Activated CD8-positive, alpha-beta memory T cell treated with anti-CD3 and anti-CD28 coated beads, Interleukin-2, amount 50 U/mL, for 1 hour (primary cell): Measurements from ENCODE around the gene LRRK2.
"Not testable (repeated sequence)": the region's sequence is repeated elsewhere in the genome, so short reads cannot be mapped to it uniquely, and the experiment has no call there.

ENCODE experiments used
- DNase-seq: peaks from one replicate; pipeline ENCODE4 v3.0.0-alpha.2; 2020; ENCODE audit errors: extremely low read depth

The LRRK2 gene

GRCh38 chr12:40248585-40249297 is 23.9 kb downstream of the LRRK2 start:
- no peak for DNase-seq

DNA sequence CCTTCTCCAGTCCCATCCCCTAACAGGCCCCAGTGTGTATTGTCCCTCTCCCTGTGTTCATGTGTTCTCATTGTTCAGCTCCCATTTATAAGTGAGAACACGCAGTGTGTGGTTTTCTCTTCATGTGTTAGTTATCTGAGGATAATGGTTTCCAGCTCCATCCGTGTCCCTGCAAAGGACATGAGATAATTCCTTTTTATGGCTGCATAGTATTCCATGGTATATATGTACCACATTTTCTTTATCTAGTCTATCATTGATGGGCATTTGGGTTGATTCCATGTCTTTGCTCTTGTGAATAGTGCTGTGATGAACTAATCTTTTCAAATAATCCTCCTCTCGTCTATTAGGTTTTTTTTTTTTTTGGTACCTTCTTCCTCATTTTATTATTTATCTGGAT is 25.9 kb downstream of the LRRK2 start:
- not testable (repeated sequence) for DNase-seq

GRCh38 chr12:40253936-40254335 is 29.1 kb downstream of the LRRK2 start:
- DNase-seq: no peak

GRCh38 chr12:40254455-40255085 is 29.8 kb downstream of the LRRK2 start:
- DNase-seq: no peak

GRCh38 chr12:40258371-40258770 is 33.6 kb downstream of the LRRK2 start:
- no peak for DNase-seq

DNA sequence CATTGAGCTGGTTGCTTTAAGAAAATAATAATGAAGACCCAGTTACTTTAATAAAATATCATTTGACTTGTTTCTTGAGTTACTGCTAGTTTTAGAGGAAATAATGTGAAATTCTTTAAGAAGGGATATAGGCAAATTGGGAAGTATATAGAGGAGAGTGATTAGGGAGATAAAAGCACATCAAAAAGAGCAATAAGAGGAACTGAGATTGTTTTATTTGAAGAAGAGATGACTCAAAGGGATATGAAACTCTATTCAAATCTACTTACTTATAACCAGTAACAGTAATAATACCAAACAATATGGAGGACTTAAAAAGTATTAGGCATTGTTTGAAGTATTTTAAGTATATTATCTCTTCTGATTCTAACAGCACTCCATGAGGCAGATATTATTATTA is 37.1 kb downstream of the LRRK2 start:
- DNase-seq: no peak

DNA sequence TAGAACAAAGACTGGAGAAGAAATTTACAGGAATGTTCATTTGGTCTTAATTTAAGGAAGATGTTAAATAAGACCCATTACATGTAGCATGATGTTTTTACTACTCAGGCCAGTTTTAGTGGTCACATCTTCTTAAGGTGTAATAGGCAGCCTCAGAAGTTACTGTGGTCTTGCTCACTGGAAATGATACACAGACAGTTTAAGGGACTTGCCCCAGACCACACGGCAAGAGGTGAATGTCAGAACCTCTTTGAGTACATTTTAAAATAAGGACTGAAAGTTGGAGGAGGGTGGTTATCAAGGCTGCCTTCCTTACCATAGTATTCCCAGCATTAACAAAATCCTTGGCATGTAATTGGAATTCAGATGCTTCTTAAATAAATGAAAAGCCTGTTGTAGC is 37.9 kb downstream of the LRRK2 start:
- no peak for DNase-seq

- no peak for DNase-seq
Observed at GRCh38 chr12:40263616-40264409, 39.0 kb downstream of the LRRK2 start.

DNA sequence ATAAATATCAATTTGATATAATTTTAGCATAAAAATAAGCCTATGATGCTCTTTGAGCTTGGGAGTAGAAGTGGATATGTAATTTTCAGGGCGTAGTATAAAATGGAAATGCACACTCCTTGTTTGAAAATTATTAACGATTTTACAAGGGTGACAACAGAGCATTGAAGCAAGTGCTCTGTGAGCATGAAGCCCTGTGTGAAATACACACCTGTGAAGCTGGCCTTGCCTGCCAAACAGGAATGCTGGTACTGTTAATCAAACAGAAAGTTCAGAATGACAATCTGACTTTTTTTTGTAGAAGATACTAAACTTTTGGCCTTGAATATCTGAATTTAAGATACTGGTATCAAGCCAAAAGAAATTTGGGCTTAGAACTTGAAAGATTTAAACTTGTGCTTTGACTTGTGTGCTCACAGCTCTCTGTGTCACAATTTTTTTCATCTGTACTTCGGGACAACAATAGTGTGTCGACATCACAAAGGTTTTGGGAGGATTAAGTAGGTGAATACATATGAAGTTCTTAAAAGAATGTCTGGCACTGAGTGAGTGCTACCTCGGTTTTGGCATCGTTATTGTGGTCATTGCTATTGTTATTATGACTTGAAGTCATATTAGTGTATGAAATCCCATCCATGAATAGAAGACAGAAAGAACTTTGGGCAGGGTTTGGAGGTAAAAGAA is 47.3 kb downstream of the LRRK2 start:
- no peak for DNase-seq

GRCh38 chr12:40281791-40282364 is 57.1 kb downstream of the LRRK2 start:
- DNase-seq: no peak

- DNase-seq: no peak
Observed at GRCh38 chr12:40286583-40286982, 61.8 kb downstream of the LRRK2 start.

GRCh38 chr12:40287369-40287975 is 62.7 kb downstream of the LRRK2 start:
- no peak for DNase-seq

- DNase-seq: no peak
Observed at GRCh38 chr12:40292788-40293429, 68.1 kb downstream of the LRRK2 start.

DNA sequence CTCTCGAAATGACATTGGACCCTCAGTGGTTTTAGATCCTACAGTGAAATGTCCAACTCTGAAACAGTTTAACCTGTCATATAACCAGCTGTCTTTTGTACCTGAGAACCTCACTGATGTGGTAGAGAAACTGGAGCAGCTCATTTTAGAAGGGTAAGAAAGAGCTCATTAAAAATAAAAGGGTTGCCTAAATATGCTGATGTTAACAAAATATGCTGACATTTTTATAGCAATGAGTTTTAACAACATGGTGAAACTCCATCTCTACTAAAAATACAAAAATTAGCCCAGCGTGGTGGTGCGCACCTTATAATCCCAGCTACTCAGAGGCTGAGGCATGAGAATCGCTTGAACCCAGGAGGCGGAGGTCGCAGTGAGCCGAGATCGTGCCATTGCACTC is 73.5 kb downstream of the LRRK2 start:
- no peak for DNase-seq

DNA sequence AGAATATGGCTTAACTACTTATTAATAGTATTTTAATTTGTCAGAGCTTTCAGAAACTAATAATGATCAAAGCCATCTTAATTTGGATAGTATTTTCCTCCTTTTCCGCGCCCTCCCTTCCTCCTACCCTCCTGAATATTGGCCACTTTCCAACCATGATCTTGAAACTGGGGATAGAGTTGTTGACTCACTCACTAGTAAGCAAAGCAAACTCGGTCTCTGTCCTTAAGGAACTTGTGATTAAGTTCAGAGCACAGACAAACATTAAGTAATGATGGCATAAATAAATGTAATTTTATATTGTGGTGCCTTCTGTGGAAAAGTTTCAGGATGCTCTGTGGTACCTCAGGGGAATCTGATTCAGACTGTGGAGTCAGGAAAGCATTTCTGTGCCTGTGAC is 75.7 kb downstream of the LRRK2 start:
- DNase-seq: no peak

- no peak for DNase-seq
Observed at GRCh38 chr12:40309001-40309400, 84.2 kb downstream of the LRRK2 start.

GRCh38 chr12:40310211-40310610 is 85.4 kb downstream of the LRRK2 start:
- DNase-seq: no peak

- DNase-seq: no peak
Observed at GRCh38 chr12:40312196-40312595, 87.4 kb downstream of the LRRK2 start.

DNA sequence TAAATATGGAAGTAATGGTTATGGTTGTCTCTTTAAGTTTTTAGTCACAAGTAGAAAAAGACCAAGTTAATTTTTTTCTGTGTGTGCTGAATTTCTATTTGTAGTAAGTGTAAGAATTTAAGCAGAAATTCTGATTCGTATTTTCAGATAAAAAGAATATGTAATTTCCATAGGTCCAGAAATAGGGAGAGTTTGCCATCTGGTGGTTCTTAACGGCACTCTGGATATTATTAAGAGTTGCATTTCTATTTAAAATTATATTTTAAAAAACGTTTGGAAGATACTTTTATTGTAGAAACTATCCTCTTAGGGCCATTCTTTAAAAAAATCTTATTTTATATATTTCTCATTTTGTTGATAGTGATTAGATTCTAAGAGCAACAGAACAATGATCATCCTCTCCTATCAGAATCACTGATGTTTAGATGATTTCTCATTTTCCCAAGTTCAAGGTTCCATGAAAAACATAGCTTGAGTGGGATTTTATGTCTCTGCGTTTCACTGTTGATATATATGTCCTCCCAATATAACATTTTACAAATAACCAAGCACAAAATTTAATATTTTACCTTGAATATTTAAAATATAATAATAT is 88.3 kb downstream of the LRRK2 start:
- no peak for DNase-seq

- DNase-seq: no peak
Observed at GRCh38 chr12:40313928-40314327, 89.1 kb downstream of the LRRK2 start.

GRCh38 chr12:40314927-40315326 is 90.1 kb downstream of the LRRK2 start:
- no peak for DNase-seq
